Retinal pigment epithelial cell (primary cell): ENCODE measurements around the gene TAS2R41.

Experiments used
- DNase-seq: peaks from one replicate; pipeline ENCODE4 v3.0.0-alpha.2; 2010; ENCODE audit warnings: low read depth
- H3K4me3 ChIP-seq: 2 replicates; pipeline ENCODE4 v1.5.1; 2011; ENCODE audit warnings: mild to moderate bottlenecking, low read length, control low read depth, moderate library complexity
- CTCF ChIP-seq: conservative IDR thresholded peaks from 2 replicates; pipeline ENCODE4 v1.5.1; 2011; ENCODE audit warnings: low read depth, low read length, control low read depth, inconsistent platforms

Gene TAS2R41

GRCh38 chr7:143507534-143508055 is 29.9 kb downstream of the TAS2R41 start:
- H3K4me3 ChIP-seq: no peak overlapping the region
- DNase-seq: no peak
- TF ChIP-seq CTCF: no peak

- DNase-seq: no peak
- TF ChIP-seq CTCF: no peak
- H3K4me3 ChIP-seq: no peak overlapping the region
These were observed 33.4 kb downstream of the TAS2R41 start for GRCh38 chr7:143510854-143511592.

- TF ChIP-seq CTCF: no peak
- H3K4me3 ChIP-seq: no peak overlapping the region
- no peak for DNase-seq
These were observed 33.9 kb downstream of the TAS2R41 start for GRCh38 chr7:143511593-143512047.

GRCh38 chr7:143512488-143513340 is 35.0 kb downstream of the TAS2R41 start:
- no peak overlapping the region for H3K4me3 ChIP-seq
- no peak for TF ChIP-seq CTCF
- DNase-seq: no peak

- no peak for DNase-seq
- no peak for TF ChIP-seq CTCF
- H3K4me3 ChIP-seq: no peak overlapping the region
These were observed 36.8 kb downstream of the TAS2R41 start for GRCh38 chr7:143514487-143514886.

- no peak for DNase-seq
- no peak for TF ChIP-seq CTCF
- no peak overlapping the region for H3K4me3 ChIP-seq
These were observed 37.5 kb downstream of the TAS2R41 start for GRCh38 chr7:143514995-143515735.
